ENCODE data around the gene FNBP1. TPM values are rescaled to one million over a fixed set of nuclear protein-coding genes. Genes with fewer than 3 reads are reported as not detected.

Gene FNBP1
- polyA plus RNA-seq, 6 donors from 2014 or later = 103 to 178 (median 154) TPM

- ATAC-seq (ENCODE audit: low read depth in 2 of 2) (no peak), DNase-seq (no peak)
- Mint-ChIP-seq H3K9me3 (no peaks in the 10 kb centered on the region), H3K27me3 (no peaks in the 10 kb centered on the region), H3K27ac (no peak overlapping the region), H3K36me3 (peaks cover 6 to 8% of the 10 kb centered on the region in 2 donors), H3K4me1 (peaks cover 22 to 37% (median 33%) of the 10 kb centered on the region in 3 donors), H3K4me3 (peak overlapping the region in 1 of 8 donors; percentile 12)
Observed at GRCh38 chr9:129929496-129930125, 113.4 kb downstream of the FNBP1 start.

- Mint-ChIP-seq H3K4me3 (no peak overlapping the region), H3K27me3 (no peaks in the 10 kb centered on the region), H3K9me3 (no peaks in the 10 kb centered on the region), H3K36me3 (peaks cover 8 to 10% of the 10 kb centered on the region in 2 donors), H3K4me1 (peaks cover 12 to 29% (median 12%) of the 10 kb centered on the region in 3 donors), H3K27ac (peak overlapping the region in 2 of 6 donors; percentile 59 to 61)
- ATAC-seq (ENCODE audit: low read depth in 2 of 2) (no peak), DNase-seq (no peak)
Observed at GRCh38 chr9:129923589-129923988, 119.4 kb downstream of the FNBP1 start.

GRCh38 chr9:129921905-129922304, 121.1 kb downstream of the FNBP1 start:
- H3K36me3 Mint-ChIP-seq = peaks cover 8 to 14% of the 10 kb centered on the region in 2 donors
- peaks cover 14 to 33% (median 15%) of the 10 kb centered on the region in 3 donors for H3K4me1 Mint-ChIP-seq

GRCh38 chr9:129919841-129920240, 123.1 kb downstream of the FNBP1 start:
- peak in 1 of 2 donors; percentile 25 for ATAC-seq (ENCODE audit: low read depth in 2 of 2)
- Mint-ChIP-seq H3K27me3 (no peaks in the 10 kb centered on the region), H3K27ac (peak overlapping the region in 3 of 6 donors; percentile 41 to 94 (median 77)), H3K4me1 (peaks cover 15 to 30% (median 17%) of the 10 kb centered on the region in 3 donors), H3K36me3 (peaks cover 8 to 21% of the 10 kb centered on the region in 2 donors), H3K4me3 (peak overlapping the region in 1 of 8 donors; percentile 20), H3K9me3 (no peaks in the 10 kb centered on the region)
- DNase-seq = no peak

More at GRCh38 chr9:129921905-129922304, 121.1 kb downstream of the FNBP1 start:
- DNase-seq (no peak), ATAC-seq (ENCODE audit: low read depth in 2 of 2) (no peak)
- H3K4me3 Mint-ChIP-seq = no peak overlapping the region
- H3K9me3 Mint-ChIP-seq = no peaks in the 10 kb centered on the region
- no peaks in the 10 kb centered on the region for H3K27me3 Mint-ChIP-seq
- H3K27ac Mint-ChIP-seq = peak overlapping the region in 1 of 6 donors; percentile 39

GRCh38 chr9:129919277-129919676, 123.7 kb downstream of the FNBP1 start:
- Mint-ChIP-seq H3K27me3 (no peaks in the 10 kb centered on the region), H3K4me1 (peaks cover 14 to 30% (median 17%) of the 10 kb centered on the region in 3 donors), H3K27ac (peak overlapping the region in 4 of 6 donors; percentile 41 to 94 (median 84)), H3K4me3 (peak overlapping the region in 1 of 8 donors; percentile 20), H3K9me3 (no peaks in the 10 kb centered on the region), H3K36me3 (peaks cover 5 to 21% of the 10 kb centered on the region in 2 donors)
- no peak for DNase-seq
- ATAC-seq (ENCODE audit: low read depth in 2 of 2) = peak in 1 of 2 donors; percentile 56

GRCh38 chr9:129918296-129918950, 124.6 kb downstream of the FNBP1 start:
- DNase-seq (no peak), ATAC-seq (ENCODE audit: low read depth in 2 of 2) (peak in 1 of 2 donors; percentile 67)
- peaks cover 4 to 15% of the 10 kb centered on the region in 2 donors for H3K36me3 Mint-ChIP-seq
- H3K4me1 Mint-ChIP-seq = peaks cover 7 to 27% (median 12%) of the 10 kb centered on the region in 3 donors
- H3K4me3 Mint-ChIP-seq = peak overlapping the region in 1 of 8 donors; percentile 34
- no peaks in the 10 kb centered on the region for H3K27me3 Mint-ChIP-seq
- peak overlapping the region in 5 of 6 donors; percentile 69 to 94 (median 86) for H3K27ac Mint-ChIP-seq
- H3K9me3 Mint-ChIP-seq = no peaks in the 10 kb centered on the region

- Mint-ChIP-seq H3K27me3 (no peaks in the 10 kb centered on the region), H3K4me3 (no peak overlapping the region), H3K9me3 (no peaks in the 10 kb centered on the region), H3K36me3 (peaks cover 8 to 13% of the 10 kb centered on the region in 2 donors), H3K4me1 (peaks cover 7 to 26% (median 12%) of the 10 kb centered on the region in 3 donors), H3K27ac (peak overlapping the region in 1 of 6 donors; percentile 77)
- no peak for DNase-seq
- no peak for ATAC-seq (ENCODE audit: low read depth in 2 of 2)
Observed at GRCh38 chr9:129916707-129917106, 126.3 kb downstream of the FNBP1 start.

- H3K4me3 Mint-ChIP-seq = no peak overlapping the region
- peaks cover 4 to 13% of the 10 kb centered on the region in 2 donors for H3K36me3 Mint-ChIP-seq
- peak overlapping the region in 3 of 6 donors; percentile 49 to 92 (median 60) for H3K27ac Mint-ChIP-seq
- no peaks in the 10 kb centered on the region for H3K9me3 Mint-ChIP-seq
- H3K4me1 Mint-ChIP-seq = peaks cover 7 to 12% (median 10%) of the 10 kb centered on the region in 3 donors
- DNase-seq (no peak), ATAC-seq (ENCODE audit: low read depth in 2 of 2) (no peak)
- no peaks in the 10 kb centered on the region for H3K27me3 Mint-ChIP-seq
Observed at GRCh38 chr9:129914051-129914450, 128.9 kb downstream of the FNBP1 start.

GRCh38 chr9:129910628-129911567, 132.1 kb downstream of the FNBP1 start:
- peak overlapping the region in 4 of 6 donors; percentile 36 to 59 (median 53) for H3K27ac Mint-ChIP-seq
- peaks cover 8 to 13% of the 10 kb centered on the region in 2 donors for H3K36me3 Mint-ChIP-seq
- H3K4me1 Mint-ChIP-seq = peaks cover 2 to 5% (median 3%) of the 10 kb centered on the region in 3 donors
- no peak for DNase-seq
- no peaks in the 10 kb centered on the region for H3K9me3 Mint-ChIP-seq
- no peaks in the 10 kb centered on the region for H3K27me3 Mint-ChIP-seq
- peak overlapping the region in 1 of 8 donors; percentile 44 for H3K4me3 Mint-ChIP-seq
- ATAC-seq (ENCODE audit: low read depth in 2 of 2) = no peak

GRCh38 chr9:129909851-129910250, 133.1 kb downstream of the FNBP1 start:
- Mint-ChIP-seq H3K4me3 (no peak overlapping the region), H3K4me1 (peaks cover 0 to 9% (median 2%) of the 10 kb centered on the region in 3 donors), H3K27me3 (no peaks in the 10 kb centered on the region), H3K36me3 (peaks cover 15 to 17% of the 10 kb centered on the region in 2 donors), H3K27ac (peak overlapping the region in 1 of 6 donors; percentile 45), H3K9me3 (no peaks in the 10 kb centered on the region)
- no peak for ATAC-seq (ENCODE audit: low read depth in 2 of 2)
- DNase-seq = no peak

GRCh38 chr9:129908906-129909305, 134.1 kb downstream of the FNBP1 start:
- H3K36me3 Mint-ChIP-seq = peaks cover 18% of the 10 kb centered on the region in 2 donors
- no peak for ATAC-seq (ENCODE audit: low read depth in 2 of 2)
- H3K27ac Mint-ChIP-seq = peak overlapping the region in 2 of 6 donors; percentile 26 to 49
- no peaks in the 10 kb centered on the region for H3K27me3 Mint-ChIP-seq
- H3K4me3 Mint-ChIP-seq = no peak overlapping the region
- H3K9me3 Mint-ChIP-seq = no peaks in the 10 kb centered on the region
- DNase-seq = no peak
- peaks cover 0 to 15% (median 4%) of the 10 kb centered on the region in 3 donors for H3K4me1 Mint-ChIP-seq

GRCh38 chr9:129907201-129907600, 135.8 kb downstream of the FNBP1 start:
- Mint-ChIP-seq H3K4me3 (peak overlapping the region in 1 of 8 donors; percentile 45), H3K27ac (peak overlapping the region in 3 of 6 donors; percentile 58 to 66 (median 63)), H3K9me3 (no peaks in the 10 kb centered on the region), H3K27me3 (no peaks in the 10 kb centered on the region), H3K36me3 (peaks cover 14 to 18% of the 10 kb centered on the region in 2 donors), H3K4me1 (peaks cover 0 to 15% (median 4%) of the 10 kb centered on the region in 3 donors)
- DNase-seq = no peak
- ATAC-seq (ENCODE audit: low read depth in 2 of 2) = no peak

GRCh38 chr9:129906298-129906697, 136.7 kb downstream of the FNBP1 start:
- Mint-ChIP-seq H3K27ac (peak overlapping the region in 1 of 6 donors; percentile 80), H3K27me3 (no peaks in the 10 kb centered on the region), H3K4me1 (peaks cover 0 to 15% (median 12%) of the 10 kb centered on the region in 3 donors), H3K4me3 (no peak overlapping the region), H3K9me3 (no peaks in the 10 kb centered on the region), H3K36me3 (peaks cover 18% of the 10 kb centered on the region in 2 donors)
- no peak for DNase-seq
- no peak for ATAC-seq (ENCODE audit: low read depth in 2 of 2)
